ENCODE results near the gene SF1. TPM values are rescaled to one million over a fixed set of nuclear protein-coding genes. Genes with fewer than 3 reads are reported as not detected.
A peak's percentile ranks its signal among the peaks of the same experiment; 100 is the strongest.

Gene SF1
- total and polyA plus RNA-seq, 11 donors = 59.2 to 349 (median 152) TPM

DNA sequence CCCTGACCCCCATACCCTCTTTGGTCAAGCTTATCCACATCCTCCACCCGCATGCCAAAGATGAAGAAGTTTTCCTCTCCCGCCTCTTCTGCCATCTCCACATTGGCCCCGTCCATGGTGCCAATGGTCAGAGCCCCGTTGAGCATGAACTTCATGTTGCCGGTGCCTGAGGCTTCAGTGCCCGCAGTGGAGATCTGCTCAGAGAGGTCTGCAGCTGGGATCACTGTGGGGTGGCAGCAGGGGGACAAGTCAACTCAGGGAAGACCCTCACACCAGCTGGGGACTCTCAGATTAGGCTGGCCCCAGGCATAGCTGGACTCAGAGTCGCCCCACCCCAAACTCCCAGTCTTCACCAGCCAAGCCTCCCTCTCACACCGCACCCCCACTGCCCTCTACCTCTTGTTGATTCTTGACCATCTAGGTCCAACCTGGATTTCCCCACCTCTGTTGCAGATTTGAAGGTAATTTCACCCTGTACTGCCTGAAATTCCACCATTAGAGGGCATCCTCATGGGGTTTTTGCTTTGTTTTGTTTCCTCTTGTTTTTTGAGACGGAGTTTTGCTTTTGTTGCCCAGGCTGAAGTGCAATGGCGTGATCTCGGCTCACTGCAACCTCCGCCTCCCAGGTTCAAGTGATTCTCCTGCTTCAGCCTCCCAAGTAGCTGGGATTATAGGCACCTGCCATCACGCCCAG lies 27.8 kb downstream of the SF1 start:
- no peak overlapping the region for H3K27ac ChIP-seq
- intact Hi-C loops (cut with DNase I) = no loop called here
- H3K4me1 ChIP-seq = peaks cover 0 to 10% (median 4%) of the 10 kb centered on the region in 12 donors
- H3K27me3 ChIP-seq = no peaks in the 10 kb centered on the region
- H3K9me3 ChIP-seq = no peaks in the 10 kb centered on the region
- DNase-seq (no peak), ATAC-seq (no peak)
- TF ChIP-seq POLR2A (IDR thresholded peaks at IDR 0.05) (no peak), CTCF (IDR thresholded peaks at IDR 0.05) (no peak)
- H3K36me3 ChIP-seq = peaks cover 0 to 42% (median 18%) of the 10 kb centered on the region in 9 donors
- no peak overlapping the region for H3K4me3 ChIP-seq
- WGBS, 4 donors = 92 to 97% (median 96%) methylated on average over 13 of the region's 13 CpGs

DNA sequence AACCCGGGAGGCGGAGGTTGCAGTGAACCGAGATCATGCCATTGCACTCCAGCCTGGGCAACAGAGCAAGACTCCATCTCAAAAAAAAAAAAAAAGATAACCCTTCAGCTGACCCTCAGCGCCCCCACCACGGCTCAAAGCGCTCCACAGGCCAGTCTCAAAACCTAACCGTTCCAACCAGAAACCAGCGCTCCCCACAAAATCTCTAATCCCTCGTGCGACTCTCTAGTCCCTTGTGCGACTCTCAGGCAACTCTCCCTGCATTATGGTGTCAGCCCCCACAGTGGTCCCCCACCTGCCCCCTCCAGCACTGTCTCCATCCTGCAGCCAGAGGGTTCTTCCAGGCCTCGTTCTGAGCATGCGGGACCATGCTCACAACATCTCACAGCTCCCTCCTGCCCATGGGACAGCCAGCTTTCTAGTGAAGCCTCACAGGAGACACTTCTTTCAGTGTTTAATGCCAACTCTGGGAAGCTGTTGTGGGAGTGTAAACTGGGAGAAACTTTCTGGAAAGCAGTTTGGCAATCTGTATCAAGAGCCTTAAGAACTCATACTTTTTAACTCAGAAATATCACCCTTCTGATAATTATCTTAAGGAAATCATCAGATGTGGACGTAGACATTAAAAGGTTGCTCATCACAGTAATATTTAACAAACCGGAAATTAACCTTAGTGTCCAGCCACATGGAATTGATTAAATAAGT lies 30.2 kb downstream of the SF1 start:
- DNase-seq (no peak), ATAC-seq (no peak)
- Histone ChIP-seq H3K4me3 (no peak overlapping the region), H3K36me3 (peaks cover 0 to 29% (median 18%) of the 10 kb centered on the region in 9 donors), H3K9me3 (no peaks in the 10 kb centered on the region), H3K4me1 (peaks cover 4 to 31% (median 18%) of the 10 kb centered on the region in 12 donors), H3K27ac (peak overlapping the region in 1 of 12 donors; percentile 98), H3K27me3 (no peaks in the 10 kb centered on the region)
- intact Hi-C loops (cut with DNase I) = loop anchor here in 1 of 10 donors (2.0 kb wide), 1 partner anchor 17 kb away; no protein-coding TSS in a partner anchor
- TF ChIP-seq POLR2A (IDR thresholded peaks at IDR 0.05) = no peak
- TF ChIP-seq CTCF (IDR thresholded peaks at IDR 0.05) = no peak
- 81 to 84% (median 83%) methylated on average over 15 of the region's 15 CpGs for WGBS, 4 donors

GRCh38 chr11:64746486-64746885 lies 31.9 kb downstream of the SF1 start:
- intact Hi-C loops (cut with DNase I) = loop anchor here in 1 of 10 donors (2.0 kb wide), 1 partner anchor 18 kb away; no protein-coding TSS in a partner anchor

More at GRCh38 chr11:64746486-64746885, 31.9 kb downstream of the SF1 start:
- Histone ChIP-seq H3K9me3 (no peaks in the 10 kb centered on the region), H3K27me3 (no peaks in the 10 kb centered on the region), H3K36me3 (peaks cover 0 to 18% (median 11%) of the 10 kb centered on the region in 9 donors), H3K4me3 (peak overlapping the region in 5 of 12 donors; percentile 51 to 88 (median 66)), H3K27ac (peak overlapping the region; percentile 80 to 98 (median 94)), H3K4me1 (peaks cover 4 to 48% (median 28%) of the 10 kb centered on the region in 12 donors)
- no peak for TF ChIP-seq POLR2A (IDR thresholded peaks at IDR 0.05)
- TF ChIP-seq CTCF (IDR thresholded peaks at IDR 0.05) = no peak
- WGBS, 4 donors = 63 to 76% (median 71%) methylated on average over 10 of the region's 10 CpGs
- ATAC-seq (no peak), DNase-seq (peak in 1 of 5 donors; percentile 36)
